ENCODE results near the gene FPR3. TPM values are rescaled to one million over a fixed set of nuclear protein-coding genes. Genes with fewer than 3 reads are reported as not detected.

FPR3 gene
- total and polyA plus RNA-seq, 9 of the 15 experiments (the other 6 are each of a cell fraction or from before 2014, with no cell fraction given) = 0.08 to 0.51 (median 0.22) TPM; not detected in 1

GRCh38 chr19:51796195-51796679, 1.3 kb downstream of the FPR3 start (continued):
- no peak for TF ChIP-seq GTF3C2 (IDR thresholded peaks at IDR 0.05; ENCODE audit: borderline replicate concordance, extremely low read depth, insufficient read length)
- TF ChIP-seq SMAD1 (IDR thresholded peaks at IDR 0.05; ENCODE audit: low read depth, low read length, partially characterized antibody) = peak; percentile 61
- no peak for TF ChIP-seq ZNF316 (IDR thresholded peaks at IDR 0.05)
- no peak for TF ChIP-seq POLR3A (IDR thresholded peaks at IDR 0.05; ENCODE audit: borderline replicate concordance, extremely low read depth, insufficient read depth, insufficient read length)
- no peak for TF ChIP-seq HDAC6 (IDR thresholded peaks at IDR 0.05; ENCODE audit: low read depth, low read length)
- peak; percentile 69 to 93 for TF ChIP-seq MLLT1 (IDR thresholded peaks at IDR 0.05)
- no peak for TF ChIP-seq ZBTB33 (CRISPR knock-in tag; IDR thresholded peaks at IDR 0.05)
- TF ChIP-seq RAD51 (IDR thresholded peaks at IDR 0.05; ENCODE audit: borderline replicate concordance, low read depth) = peak; percentile 33; the same call in 1 of the 2 replicates
- TF ChIP-seq ARID2 (IDR thresholded peaks at IDR 0.05) = no peak
- peak; percentile 49 for TF ChIP-seq TBP (optimal IDR thresholded peaks at IDR 0.05; ENCODE audit: low read depth, low read length)
- peak; percentile 71 for TF ChIP-seq ATF7 (IDR thresholded peaks at IDR 0.05)
- no peak for TF ChIP-seq TAF15 (IDR thresholded peaks at IDR 0.05; ENCODE audit: low read depth, low read length)
- no peak for TF ChIP-seq NR2F6 (CRISPR knock-in tag; IDR thresholded peaks at IDR 0.05)
- no peak for TF ChIP-seq NONO (IDR thresholded peaks at IDR 0.05; ENCODE audit: low read depth in 2 of 2, low read length in 1 of 2)
- TF ChIP-seq ZNF764 (CRISPR knock-in tag; IDR thresholded peaks at IDR 0.05; ENCODE audit: low read depth) = no peak
- no peak; the same call in 1 of the 2 replicates for TF ChIP-seq C11orf30 (IDR thresholded peaks at IDR 0.05; ENCODE audit: low read depth)
- TF ChIP-seq ARID3A (IDR thresholded peaks at IDR 0.05; ENCODE audit: borderline replicate concordance, low read depth, low read length) = 0 out of 2 replicates have a peak, but pooled peaks have one; percentile 12
- no peak for TF ChIP-seq ZNF75A (CRISPR knock-in tag; IDR thresholded peaks at IDR 0.05)
- peak; percentile 81; the same call in 1 of the 2 replicates for TF ChIP-seq ZNF76 (CRISPR knock-in tag; IDR thresholded peaks at IDR 0.05; ENCODE audit: borderline replicate concordance)
- TF ChIP-seq ZNF263 (CRISPR knock-in tag; IDR thresholded peaks at IDR 0.05; ENCODE audit: borderline replicate concordance) = peak; percentile 32; the same call in 1 of the 2 replicates
